Dendritic cell treated with granulocyte-macrophage colony-stimulating factor and Interleukin-4, amounts not matched to agents 40 ng/mL and 50 ng/mL, for 4 days (primary cell): Measurements from ENCODE around the gene BEGAIN.

Experiments used
- H3K27ac Mint-ChIP-seq: one replicate; pipeline ENCODE4 v1.8.0; 2022; ENCODE audit warnings: mild to moderate bottlenecking, mixed read lengths
- H3K27me3 Mint-ChIP-seq: one replicate; pipeline ENCODE4 v1.8.0; 2022; ENCODE audit warnings: mild to moderate bottlenecking, mixed read lengths
- H3K36me3 Mint-ChIP-seq: one replicate; pipeline ENCODE4 v1.8.0; 2022; ENCODE audit warnings: low read depth, mixed read lengths
- H3K4me1 Mint-ChIP-seq: one replicate; pipeline ENCODE4 v1.8.0; 2022; ENCODE audit warnings: low read depth, mixed read lengths
- H3K4me3 Mint-ChIP-seq: one replicate; pipeline ENCODE4 v1.8.0; 2022; ENCODE audit warnings: mild to moderate bottlenecking, moderate library complexity, mixed read lengths
- H3K9me3 Mint-ChIP-seq: one replicate; pipeline ENCODE4 v1.8.0; 2022; ENCODE audit warnings: mixed read lengths
- intact Hi-C: fragments of 100-400 bp; cut with micrococcal nuclease; formaldehyde crosslinking; loops from one replicate; pipeline ENCODE4 v1.15.0; 2022

Gene BEGAIN

GRCh38 chr14:100544506-100545141, 42.6 kb downstream of the BEGAIN start:
- intact Hi-C loops = loop anchor here (5.0 kb wide), 1 partner anchor 73 kb away; no protein-coding TSS in a partner anchor
- Mint-ChIP-seq H3K4me3 (no peak overlapping the region), H3K27ac (no peak overlapping the region), H3K36me3 (no peaks in the 10 kb centered on the region), H3K27me3 (peaks cover 38% of the 10 kb centered on the region), H3K4me1 (peaks cover 39% of the 10 kb centered on the region), H3K9me3 (no peaks in the 10 kb centered on the region)

GRCh38 chr14:100543471-100544455, 43.5 kb downstream of the BEGAIN start:
- Mint-ChIP-seq H3K27me3 (peaks cover 29% of the 10 kb centered on the region), H3K36me3 (no peaks in the 10 kb centered on the region), H3K4me3 (no peak overlapping the region), H3K27ac (no peak overlapping the region), H3K9me3 (no peaks in the 10 kb centered on the region), H3K4me1 (peaks cover 31% of the 10 kb centered on the region)
- intact Hi-C loops = no loop called here

GRCh38 chr14:100542619-100543205, 44.5 kb downstream of the BEGAIN start:
- H3K27ac Mint-ChIP-seq = no peak overlapping the region

GRCh38 chr14:100541621-100542560, 45.3 kb downstream of the BEGAIN start:
- Mint-ChIP-seq H3K27ac (no peak overlapping the region), H3K4me3 (no peak overlapping the region), H3K27me3 (peaks cover 25% of the 10 kb centered on the region), H3K36me3 (no peaks in the 10 kb centered on the region), H3K4me1 (peaks cover 12% of the 10 kb centered on the region), H3K9me3 (no peaks in the 10 kb centered on the region)
- intact Hi-C loops = no loop called here

More at GRCh38 chr14:100542619-100543205, 44.5 kb downstream of the BEGAIN start:
- Mint-ChIP-seq H3K4me3 (no peak overlapping the region), H3K9me3 (no peaks in the 10 kb centered on the region), H3K36me3 (no peaks in the 10 kb centered on the region), H3K4me1 (peaks cover 20% of the 10 kb centered on the region), H3K27me3 (peaks cover 26% of the 10 kb centered on the region)
- intact Hi-C loops = no loop called here

- no peaks in the 10 kb centered on the region for H3K36me3 Mint-ChIP-seq
- intact Hi-C loops = no loop called here
- H3K27ac Mint-ChIP-seq = no peak overlapping the region
- peaks cover 4% of the 10 kb centered on the region for H3K4me1 Mint-ChIP-seq
- H3K27me3 Mint-ChIP-seq = peaks cover 21% of the 10 kb centered on the region
- H3K4me3 Mint-ChIP-seq = no peak overlapping the region
- H3K9me3 Mint-ChIP-seq = no peaks in the 10 kb centered on the region
Measured at GRCh38 chr14:100540926-100541620, 46.1 kb downstream of the BEGAIN start.

GRCh38 chr14:100540141-100540925, 46.9 kb downstream of the BEGAIN start:
- Mint-ChIP-seq H3K4me3 (no peak overlapping the region), H3K36me3 (no peaks in the 10 kb centered on the region), H3K27ac (no peak overlapping the region), H3K9me3 (no peaks in the 10 kb centered on the region), H3K27me3 (peaks cover 26% of the 10 kb centered on the region), H3K4me1 (no peaks in the 10 kb centered on the region)
- intact Hi-C loops = no loop called here

- no peaks in the 10 kb centered on the region for H3K9me3 Mint-ChIP-seq
- peaks cover 4% of the 10 kb centered on the region for H3K4me1 Mint-ChIP-seq
- H3K4me3 Mint-ChIP-seq = no peak overlapping the region
- intact Hi-C loops = no loop called here
- H3K27ac Mint-ChIP-seq = no peak overlapping the region
- peaks cover 24% of the 10 kb centered on the region for H3K27me3 Mint-ChIP-seq
- no peaks in the 10 kb centered on the region for H3K36me3 Mint-ChIP-seq
Measured at GRCh38 chr14:100539766-100540140, 47.5 kb downstream of the BEGAIN start.

GRCh38 chr14:100539003-100539660, 48.1 kb downstream of the BEGAIN start:
- Mint-ChIP-seq H3K27me3 (peaks cover 30% of the 10 kb centered on the region), H3K4me3 (no peak overlapping the region), H3K36me3 (no peaks in the 10 kb centered on the region), H3K27ac (no peak overlapping the region), H3K9me3 (no peaks in the 10 kb centered on the region), H3K4me1 (peaks cover 10% of the 10 kb centered on the region)
- intact Hi-C loops = no loop called here

- intact Hi-C loops = no loop called here
- no peak overlapping the region for H3K4me3 Mint-ChIP-seq
- H3K36me3 Mint-ChIP-seq = no peaks in the 10 kb centered on the region
- H3K4me1 Mint-ChIP-seq = peaks cover 17% of the 10 kb centered on the region
- no peaks in the 10 kb centered on the region for H3K9me3 Mint-ChIP-seq
- H3K27me3 Mint-ChIP-seq = peaks cover 29% of the 10 kb centered on the region
- H3K27ac Mint-ChIP-seq = no peak overlapping the region
Measured at GRCh38 chr14:100538351-100539002, 48.7 kb downstream of the BEGAIN start.

- Mint-ChIP-seq H3K27me3 (peaks cover 33% of the 10 kb centered on the region), H3K27ac (no peak overlapping the region), H3K4me3 (no peak overlapping the region), H3K4me1 (peaks cover 25% of the 10 kb centered on the region), H3K36me3 (no peaks in the 10 kb centered on the region), H3K9me3 (no peaks in the 10 kb centered on the region)
- intact Hi-C loops = no loop called here
Measured at GRCh38 chr14:100537446-100538350, 49.5 kb downstream of the BEGAIN start.
